ENCODE measurements around the gene COX7B2. TPM values are rescaled to one million over a fixed set of nuclear protein-coding genes. Genes with fewer than 3 reads are reported as not detected.
A peak's percentile ranks its signal among the peaks of the same experiment; 100 is the strongest.

COX7B2 gene
- total RNA-seq, 1 donor from 2014 or later: not detected

- TF ChIP-seq CTCF (IDR thresholded peaks at IDR 0.05; ENCODE audit: unreplicated experiment): no peak
- no peak for DNase-seq (ENCODE audit: low spot score, unreplicated experiment)
- Mint-ChIP-seq H3K36me3 (ENCODE audit: insufficient read depth) (no peaks in the 10 kb centered on the region), H3K9me3 (ENCODE audit: low read depth) (peaks cover 5% of the 10 kb centered on the region), H3K27me3 (no peaks in the 10 kb centered on the region), H3K4me1 (ENCODE audit: low read depth) (no peaks in the 10 kb centered on the region), H3K4me3 (ENCODE audit: low read depth) (no peak overlapping the region), H3K27ac (no peak overlapping the region)
Observed at GRCh38 chr4:46908148-46908547, 897 bp downstream of the COX7B2 start.

GRCh38 chr4:46900082-46900481 is 9.0 kb downstream of the COX7B2 start:
- peaks cover 5% of the 10 kb centered on the region for H3K9me3 Mint-ChIP-seq (ENCODE audit: low read depth)
- H3K4me1 Mint-ChIP-seq (ENCODE audit: low read depth): peaks cover 3% of the 10 kb centered on the region
- no peak overlapping the region for H3K27ac Mint-ChIP-seq

GRCh38 chr4:46894826-46895225 is 14.2 kb downstream of the COX7B2 start:
- H3K9me3 Mint-ChIP-seq (ENCODE audit: low read depth): no peaks in the 10 kb centered on the region
- no peak for TF ChIP-seq CTCF (IDR thresholded peaks at IDR 0.05; ENCODE audit: unreplicated experiment)
- no peak for DNase-seq (ENCODE audit: low spot score, unreplicated experiment)
- H3K4me3 Mint-ChIP-seq (ENCODE audit: low read depth): no peak overlapping the region
- H3K27me3 Mint-ChIP-seq: peaks cover 4% of the 10 kb centered on the region
- no peaks in the 10 kb centered on the region for H3K36me3 Mint-ChIP-seq (ENCODE audit: insufficient read depth)
- H3K4me1 Mint-ChIP-seq (ENCODE audit: low read depth): peaks cover 7% of the 10 kb centered on the region
- no peak overlapping the region for H3K27ac Mint-ChIP-seq

More at GRCh38 chr4:46900082-46900481, 9.0 kb downstream of the COX7B2 start:
- DNase-seq (ENCODE audit: low spot score, unreplicated experiment): no peak
- Mint-ChIP-seq H3K27me3 (no peaks in the 10 kb centered on the region), H3K4me3 (ENCODE audit: low read depth) (no peak overlapping the region), H3K36me3 (ENCODE audit: insufficient read depth) (no peaks in the 10 kb centered on the region)
- TF ChIP-seq CTCF (IDR thresholded peaks at IDR 0.05; ENCODE audit: unreplicated experiment): no peak

- Mint-ChIP-seq H3K36me3 (ENCODE audit: insufficient read depth) (no peaks in the 10 kb centered on the region), H3K9me3 (ENCODE audit: low read depth) (no peaks in the 10 kb centered on the region)
- no peak for TF ChIP-seq CTCF (IDR thresholded peaks at IDR 0.05; ENCODE audit: unreplicated experiment)
Observed at GRCh38 chr4:46890056-46890455, 19.0 kb downstream of the COX7B2 start.

GRCh38 chr4:46889410-46889809 is 19.6 kb downstream of the COX7B2 start:
- Mint-ChIP-seq H3K9me3 (ENCODE audit: low read depth) (no peaks in the 10 kb centered on the region), H3K27ac (no peak overlapping the region), H3K4me3 (ENCODE audit: low read depth) (no peak overlapping the region), H3K4me1 (ENCODE audit: low read depth) (peaks cover 24% of the 10 kb centered on the region), H3K27me3 (peaks cover 4% of the 10 kb centered on the region), H3K36me3 (ENCODE audit: insufficient read depth) (no peaks in the 10 kb centered on the region)
- TF ChIP-seq CTCF (IDR thresholded peaks at IDR 0.05; ENCODE audit: unreplicated experiment): no peak
- no peak for DNase-seq (ENCODE audit: low spot score, unreplicated experiment)

More at GRCh38 chr4:46890056-46890455, 19.0 kb downstream of the COX7B2 start:
- DNase-seq (ENCODE audit: low spot score, unreplicated experiment): no peak
- Mint-ChIP-seq H3K27me3 (peaks cover 4% of the 10 kb centered on the region), H3K4me1 (ENCODE audit: low read depth) (peaks cover 20% of the 10 kb centered on the region), H3K4me3 (ENCODE audit: low read depth) (no peak overlapping the region), H3K27ac (peak overlapping the region; percentile 4)

Measured in progenitor cell of endocrine pancreas (in vitro differentiated cells).